HG02610 (cell line): ENCODE measurements around the gene GJE1.
A peak's percentile ranks its signal among the peaks of the same experiment; 100 is the strongest.
"Not testable (repeated sequence)": the region's sequence is repeated elsewhere in the genome, so short reads cannot be mapped to it uniquely, and the experiment has no call there.

Experiments
- ATAC-seq: cut with Tn5 transposase; IDR thresholded peaks from one replicate; pipeline ENCODE4 v1.9.1; 2021; ENCODE audit warnings: mild to moderate bottlenecking, moderate library complexity; ENCODE audit not compliant: unreplicated experiment

GJE1 gene

GRCh38 chr6:142132625-142133024 lies at the start of gene GJE1:
Gene GJE1 (plus strand): TSS chr6:142132925. CDS start chr6:142133159, 234 bp downstream.
- no peak for ATAC-seq

GRCh38 chr6:142087950-142088857 lies 44.5 kb upstream of the GJE1 start:
- no peak for ATAC-seq

- ATAC-seq = no peak
Measured at GRCh38 chr6:142088858-142089216, 43.9 kb upstream of the GJE1 start.

- not testable (repeated sequence) for ATAC-seq
Measured at GRCh38 chr6:142104820-142105219, 27.9 kb upstream of the GJE1 start.

- ATAC-seq = not testable (repeated sequence)
Measured at GRCh38 chr6:142110820-142111219, 21.9 kb upstream of the GJE1 start.

GRCh38 chr6:142112451-142113061 lies 20.2 kb upstream of the GJE1 start:
- ATAC-seq = no peak

- no peak for ATAC-seq
Measured at GRCh38 chr6:142117366-142117765, 15.4 kb upstream of the GJE1 start.

- ATAC-seq = no peak
Measured at GRCh38 chr6:142118328-142118727, 14.4 kb upstream of the GJE1 start.

- no peak for ATAC-seq
Measured at GRCh38 chr6:142118925-142119324, 13.8 kb upstream of the GJE1 start.

GRCh38 chr6:142121342-142121741 lies 11.4 kb upstream of the GJE1 start:
- no peak for ATAC-seq

GRCh38 chr6:142130814-142131213 lies 1.9 kb upstream of the GJE1 start:
- ATAC-seq = no peak

GRCh38 chr6:142138876-142139275 lies 6.2 kb downstream of the GJE1 start:
- ATAC-seq = no peak

- ATAC-seq = not testable (repeated sequence)
Measured at GRCh38 chr6:142141531-142141930, 8.8 kb downstream of the GJE1 start.

GRCh38 chr6:142146828-142147662 lies 14.3 kb downstream of the GJE1 start, which contains the start of the genes NMBR and VTA1:
Gene NMBR (minus strand): TSS chr6:142147122. CDS start chr6:142088658, 58,464 bp downstream.
Gene VTA1 (plus strand): TSS chr6:142147263. CDS start chr6:142147288, 25 bp downstream.
- ATAC-seq = peak; percentile 100

- no peak for ATAC-seq
Measured at GRCh38 chr6:142152746-142153145, 20.0 kb downstream of the GJE1 start.

GRCh38 chr6:142153196-142153595 lies 20.5 kb downstream of the GJE1 start:
- no peak for ATAC-seq

GRCh38 chr6:142154336-142154735 lies 21.6 kb downstream of the GJE1 start:
- ATAC-seq = no peak

- no peak for ATAC-seq
Measured at GRCh38 chr6:142155091-142155490, 22.4 kb downstream of the GJE1 start.

- ATAC-seq = peak; percentile 44
Measured at GRCh38 chr6:142155895-142156757, 23.4 kb downstream of the GJE1 start.

- ATAC-seq = not testable (repeated sequence)
Measured at GRCh38 chr6:142156758-142157068, 24.0 kb downstream of the GJE1 start.
